GM19023 (cell line): ENCODE results near the gene BTN3A1.
A peak's percentile ranks its signal among the peaks of the same experiment; 100 is the strongest.
"Not testable (repeated sequence)": the region's sequence is repeated elsewhere in the genome, so short reads cannot be mapped to it uniquely, and the experiment has no call there.

Experiments used
- ATAC-seq: cut with Tn5 transposase; IDR thresholded peaks from one replicate; pipeline ENCODE4 v1.9.1; 2021; ENCODE audit warnings: mild to moderate bottlenecking, moderate library complexity; ENCODE audit not compliant: unreplicated experiment

The BTN3A1 gene

DNA sequence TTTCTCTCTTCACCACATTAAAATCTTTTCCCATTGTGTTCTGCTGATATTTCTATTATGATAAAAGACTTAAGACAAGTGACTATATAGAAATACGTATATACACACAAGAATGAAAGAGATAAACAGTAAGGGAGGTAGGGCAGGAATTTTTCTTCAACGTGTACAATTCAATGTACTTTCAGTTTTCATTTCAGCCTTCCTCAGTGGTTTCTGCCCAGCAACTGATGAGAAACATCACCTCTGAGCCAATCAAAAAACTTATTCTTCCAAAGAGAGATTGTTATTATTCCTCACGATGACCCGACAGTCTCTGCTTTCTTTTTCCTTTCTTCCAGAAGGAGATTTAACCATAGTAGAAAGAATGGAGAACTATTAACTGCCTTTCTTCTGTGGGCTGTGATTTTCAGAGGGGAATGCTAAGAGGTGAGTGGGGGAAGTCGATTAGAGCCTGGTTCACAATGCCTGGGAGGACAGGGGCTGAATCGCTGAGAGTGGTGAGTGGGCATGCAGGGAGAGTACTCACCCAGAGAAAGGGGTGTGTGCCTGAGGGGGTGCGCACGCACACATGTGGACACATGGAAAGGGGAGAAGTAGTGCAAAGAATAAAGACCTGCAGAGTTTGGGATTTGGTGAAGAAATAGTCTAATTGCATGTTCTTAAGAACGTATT, at the start of gene BTN3A1:
TSS of gene BTN3A1 (plus strand) at position 289 of the 672 bp plus-strand sequence. CDS start 3,289 bp downstream, outside the sequence.
- peak; percentile 82 for ATAC-seq

DNA sequence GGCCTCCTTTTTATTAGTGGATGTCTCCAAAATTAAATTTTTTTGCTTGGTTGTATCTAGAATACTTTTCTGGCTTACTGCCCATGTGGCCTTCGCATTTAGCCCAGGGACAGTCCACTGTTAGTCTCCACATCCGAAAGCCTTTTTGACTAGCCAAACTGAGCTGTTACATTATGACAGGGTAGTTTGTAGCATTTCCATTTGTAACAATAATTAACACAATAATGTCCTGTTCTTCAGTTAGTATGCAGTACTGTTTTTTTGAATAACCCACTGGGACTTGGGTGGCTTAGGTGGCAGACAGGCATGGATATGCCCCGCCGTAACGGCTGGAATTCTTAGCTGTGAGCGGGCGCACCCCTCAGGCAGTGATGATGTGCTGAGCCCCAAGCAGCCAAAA, 49.8 kb upstream of the BTN3A1 start:
- ATAC-seq: no peak

DNA sequence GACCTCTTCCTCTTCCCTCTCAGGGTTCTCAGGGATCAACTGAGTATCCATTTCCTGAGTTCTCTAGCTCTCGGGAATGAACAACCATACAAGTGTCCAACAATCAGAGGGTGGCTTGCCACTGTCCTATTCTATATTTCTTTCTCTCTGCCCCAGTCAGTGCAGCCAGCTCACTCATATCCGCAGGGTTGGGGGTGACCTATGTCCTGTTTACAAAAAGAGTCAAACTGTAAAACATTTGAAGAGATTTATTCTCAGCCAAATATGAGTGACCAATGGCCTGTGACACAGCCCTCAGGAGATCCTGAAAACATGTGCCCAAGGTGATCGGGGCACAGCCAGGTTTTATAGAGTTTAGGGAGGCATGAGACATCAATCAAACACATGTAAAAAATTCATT, 47.9 kb upstream of the BTN3A1 start:
- no peak for ATAC-seq

DNA sequence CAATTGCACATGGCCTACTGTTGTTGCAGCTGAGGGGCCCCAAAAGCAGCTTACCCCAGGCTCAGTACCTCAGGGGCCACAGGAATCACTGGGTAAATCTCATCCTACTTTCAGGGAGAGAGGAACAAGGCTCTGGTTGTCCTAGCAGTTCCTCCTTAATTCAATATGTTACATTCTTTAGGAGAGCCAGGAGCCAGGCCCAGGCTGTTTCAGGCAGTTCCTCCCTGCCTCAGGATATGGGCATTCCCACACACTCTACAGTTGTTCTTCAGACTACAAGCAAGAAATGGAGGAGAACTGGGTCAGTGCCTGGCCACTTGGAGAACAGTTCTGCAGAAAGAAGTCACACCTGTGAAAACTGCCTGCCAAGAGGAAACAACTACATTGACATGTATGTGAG, 46.7 kb upstream of the BTN3A1 start:
- no peak for ATAC-seq

DNA sequence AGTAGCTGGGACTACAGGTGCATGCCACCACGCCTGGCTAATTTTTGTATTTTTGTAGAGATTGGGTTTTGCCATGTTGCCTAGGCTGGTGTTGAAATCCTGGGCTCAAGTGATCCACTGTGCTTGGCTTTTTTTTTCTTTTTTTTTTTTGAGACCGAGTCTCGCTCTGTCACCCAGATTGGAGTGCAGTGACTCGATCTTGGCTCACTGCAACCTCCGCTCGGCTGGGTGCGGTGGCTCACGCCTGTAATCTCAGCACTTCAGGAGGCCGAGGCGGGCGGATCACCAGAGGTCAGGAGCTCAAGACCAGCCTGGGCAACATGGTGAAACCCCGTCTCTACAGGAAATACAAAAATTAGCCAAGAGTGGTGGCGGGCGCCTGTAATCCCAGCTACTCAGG, 44.5 kb upstream of the BTN3A1 start:
- not testable (repeated sequence) for ATAC-seq

DNA sequence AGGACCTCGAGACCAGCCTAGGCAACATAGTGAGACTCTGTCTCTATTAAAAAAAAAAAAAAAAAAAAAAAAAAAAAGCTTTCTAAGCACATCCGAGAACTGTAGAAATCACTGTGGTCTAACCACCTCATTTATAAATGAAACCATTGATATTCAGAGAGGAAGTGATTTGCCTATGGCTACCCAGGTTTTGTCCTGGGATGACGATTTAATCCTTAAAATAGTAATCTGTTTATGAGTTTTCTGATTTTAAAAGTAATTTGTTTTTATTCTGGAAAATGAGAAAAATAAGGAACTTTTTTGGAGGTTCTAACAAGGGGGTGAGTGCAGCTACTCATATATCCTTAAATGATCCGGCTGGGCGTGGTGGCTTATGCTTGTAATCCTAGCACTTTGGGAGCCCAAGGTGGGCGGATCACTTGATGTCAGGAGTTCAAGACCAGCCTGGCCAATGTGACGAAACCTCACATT, 43.5 kb upstream of the BTN3A1 start:
- ATAC-seq: peak; percentile 46

DNA sequence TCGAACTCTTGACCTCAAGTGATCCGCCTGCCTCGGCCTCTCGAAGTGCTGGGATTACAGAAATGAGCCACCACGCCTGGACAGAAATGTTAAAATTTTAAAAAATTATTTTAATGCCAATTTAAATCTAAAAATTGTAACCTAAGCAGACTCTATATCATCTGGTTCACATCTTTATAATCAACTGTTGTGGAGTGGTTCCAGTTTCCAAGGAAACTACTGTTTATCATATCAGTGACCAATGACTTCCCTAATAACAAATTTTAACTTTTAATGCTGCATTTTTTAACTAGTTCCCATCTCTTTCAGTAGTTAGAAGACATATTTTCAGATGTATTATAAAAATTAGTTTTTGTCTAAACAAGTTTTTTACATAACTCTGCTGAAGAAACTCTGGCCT, 42.3 kb upstream of the BTN3A1 start:
- no peak for ATAC-seq

DNA sequence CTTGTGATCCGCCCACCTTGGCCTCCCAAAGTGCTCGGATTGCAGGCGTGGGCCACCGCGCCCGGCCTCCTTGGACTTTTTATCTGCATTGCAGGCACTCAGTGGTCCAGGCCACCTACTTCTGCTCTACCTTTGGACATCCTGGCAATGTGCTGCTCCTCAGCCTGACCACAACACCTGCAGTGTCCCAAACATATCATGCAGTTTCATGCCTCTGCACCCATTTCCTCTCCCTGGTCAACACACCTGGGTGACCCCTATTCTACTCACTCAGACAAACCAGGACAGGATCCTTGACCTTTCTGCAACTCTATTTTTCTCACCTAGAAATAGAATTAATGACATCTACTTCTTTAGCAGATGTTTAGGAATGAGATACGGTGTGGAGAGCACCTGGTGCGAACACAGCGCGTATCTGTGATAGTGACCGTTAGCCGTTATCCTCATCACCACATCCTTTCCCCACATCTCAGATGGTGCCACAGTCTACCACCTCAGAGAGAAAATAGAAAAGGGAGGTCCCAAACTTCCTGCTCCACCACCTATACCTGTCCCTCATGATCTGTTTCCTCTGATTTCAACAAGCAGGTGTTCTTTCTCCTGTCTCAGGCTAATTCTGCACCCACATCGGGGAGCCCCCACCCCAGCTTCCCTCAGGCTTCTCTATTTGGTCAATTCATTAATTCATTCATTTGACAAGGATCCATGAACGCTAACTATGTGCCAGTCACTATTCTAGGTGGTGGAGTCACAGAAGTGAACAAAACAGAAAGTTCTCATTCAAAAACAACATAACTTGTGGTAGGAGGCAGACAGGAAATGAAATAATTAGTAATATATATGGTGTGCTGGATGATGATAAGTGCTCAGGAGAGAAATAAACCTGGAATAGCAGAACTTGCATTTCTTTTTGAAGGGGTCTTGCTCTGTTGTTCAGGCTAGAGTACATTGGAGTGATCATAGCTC, 41.3 kb upstream of the BTN3A1 start:
- ATAC-seq: peak; percentile 48

DNA sequence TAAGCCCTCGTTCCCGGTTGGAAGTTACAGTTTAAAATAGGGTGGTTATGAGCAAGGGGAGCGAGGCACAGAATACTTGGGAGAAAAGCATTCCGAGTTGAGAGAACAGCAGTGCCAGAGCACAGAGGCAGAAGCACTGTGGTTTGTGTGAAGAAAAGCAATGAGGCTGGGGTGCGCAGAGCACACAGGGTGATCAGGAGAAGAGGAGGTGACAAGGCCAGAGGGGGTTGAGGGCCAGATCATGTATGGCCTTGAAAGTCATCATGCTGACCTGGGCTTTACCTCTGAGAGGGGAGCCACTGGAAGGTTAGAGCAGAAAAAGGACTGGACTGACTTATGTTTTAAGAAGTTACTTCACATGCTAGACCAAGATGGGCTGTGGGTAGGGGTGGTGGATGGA, 40.5 kb upstream of the BTN3A1 start:
- no peak for ATAC-seq

DNA sequence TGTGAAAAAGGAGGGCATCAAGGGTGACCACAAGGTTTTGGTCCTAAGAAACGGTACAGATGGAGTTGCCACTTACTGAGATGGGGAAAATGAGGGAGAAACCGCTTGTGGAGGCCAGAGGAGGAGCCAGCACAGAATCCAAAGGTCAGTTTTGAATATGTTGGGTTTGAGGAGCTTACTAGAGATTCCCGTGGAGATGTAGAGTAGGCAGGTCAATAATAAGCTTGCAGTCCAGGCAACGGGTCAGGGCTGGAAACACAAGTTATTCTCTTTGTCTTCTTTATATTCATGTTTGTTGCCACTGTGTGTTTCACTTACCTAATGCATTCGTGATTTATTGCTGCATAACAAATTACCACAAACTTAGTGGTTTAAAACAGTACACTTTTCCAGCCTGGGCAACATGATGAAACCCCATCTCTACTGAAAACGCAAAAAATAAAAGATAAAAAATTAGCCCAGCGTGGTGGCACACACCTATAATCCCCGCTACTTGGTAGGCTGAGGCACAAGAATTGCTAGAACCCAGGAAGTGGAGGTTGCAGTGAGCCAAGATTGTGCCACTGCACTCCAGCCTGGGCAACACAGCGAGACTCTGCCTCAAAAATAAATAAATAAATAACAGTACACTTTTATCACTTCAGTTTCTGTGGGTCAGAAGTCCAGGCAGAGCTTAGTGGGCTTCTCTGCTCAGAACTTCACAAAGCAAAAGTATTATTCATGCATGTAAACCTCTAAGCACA, 39.8 kb upstream of the BTN3A1 start:
- ATAC-seq: no peak

DNA sequence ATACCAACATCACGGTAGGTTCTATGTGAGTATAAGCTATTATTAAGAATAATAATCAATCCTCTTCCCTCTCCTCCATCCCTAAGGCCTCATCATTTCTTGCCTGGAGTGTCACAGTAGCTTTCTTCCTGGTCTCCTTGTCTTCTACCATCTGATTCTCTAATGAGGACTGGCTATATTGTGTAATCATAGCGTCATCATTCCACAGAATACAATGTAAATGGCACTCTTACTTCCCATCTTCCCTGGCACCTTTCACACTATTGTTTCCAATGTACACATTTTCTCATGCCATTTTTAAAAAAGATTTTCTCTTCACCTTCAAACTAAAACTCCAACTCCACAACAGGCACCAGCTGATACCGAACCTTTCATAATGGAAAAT, 39.2 kb upstream of the BTN3A1 start:
- no peak for ATAC-seq

DNA sequence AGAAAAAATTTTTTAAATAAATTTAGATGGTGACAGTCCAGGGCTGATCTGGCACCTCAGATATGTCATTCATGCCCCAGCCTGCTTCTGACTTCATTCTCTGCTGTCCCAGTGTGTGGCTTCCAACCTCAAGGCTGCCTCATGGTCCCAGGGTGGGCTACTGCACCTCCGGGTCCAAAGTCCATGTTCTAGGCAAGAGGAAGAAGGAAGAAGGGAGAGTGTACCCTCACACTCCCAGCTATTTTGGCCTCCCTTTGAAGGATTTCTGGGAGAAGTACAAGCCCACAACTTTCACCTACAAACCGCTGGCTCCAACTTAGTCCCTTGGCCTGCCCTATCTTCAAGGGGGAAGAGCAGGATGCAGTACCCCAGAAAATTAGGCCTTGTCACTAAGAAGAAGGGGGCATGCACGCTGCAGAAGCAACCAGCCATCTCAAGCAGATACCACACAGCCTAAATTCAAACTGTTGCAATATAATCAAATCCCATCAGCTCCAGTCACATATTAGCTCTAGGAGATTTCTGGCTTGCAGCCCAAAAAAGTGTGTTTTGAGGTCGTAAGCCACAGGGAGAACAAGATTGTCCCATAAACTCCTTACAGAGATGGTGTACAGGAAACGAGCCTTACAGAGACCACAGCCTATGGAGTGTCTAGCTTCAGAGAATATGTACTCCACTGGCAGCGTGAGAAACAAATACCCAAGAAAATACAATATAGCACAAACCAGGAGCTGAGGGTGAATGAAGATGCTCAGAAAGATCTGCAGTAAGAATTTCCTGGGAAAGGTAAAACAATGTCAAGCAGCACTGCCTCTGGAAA, 38.0 kb upstream of the BTN3A1 start:
- no peak for ATAC-seq

DNA sequence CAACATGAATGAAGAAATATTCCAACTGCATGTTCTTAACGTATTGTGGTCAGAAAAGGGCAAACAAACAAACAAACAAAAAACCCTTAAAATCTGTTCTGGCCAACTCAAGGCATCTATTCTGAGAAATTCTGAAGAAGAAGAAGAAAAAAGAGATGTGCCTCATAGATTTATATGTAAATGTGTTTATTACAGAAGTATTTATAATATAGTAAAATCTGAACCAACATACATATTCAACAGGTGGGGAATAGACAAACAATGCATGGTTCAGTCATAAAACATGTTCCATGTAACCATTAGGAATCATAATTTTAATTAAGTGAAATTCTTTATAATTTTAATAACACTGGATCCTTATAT, 36.5 kb upstream of the BTN3A1 start:
- ATAC-seq: no peak

DNA sequence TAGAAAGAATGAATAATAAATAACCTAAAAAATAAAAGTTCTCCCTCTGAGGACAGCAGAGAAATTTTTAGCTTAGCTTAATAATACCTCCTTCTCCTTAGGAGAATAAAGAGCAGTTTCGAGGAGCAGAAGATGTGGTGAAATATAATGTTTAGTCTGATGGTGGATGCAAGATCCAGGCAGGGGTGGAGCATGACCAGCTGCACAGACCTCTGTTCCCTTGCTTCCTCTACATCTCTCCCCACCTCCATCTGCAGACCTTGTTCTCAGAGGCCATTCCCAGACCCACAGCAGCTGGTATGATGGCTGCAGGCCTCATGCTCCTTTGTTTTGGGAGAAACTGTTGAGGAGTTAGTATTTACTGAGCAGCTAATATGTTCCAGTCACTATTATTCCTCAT, 35.6 kb upstream of the BTN3A1 start:
- ATAC-seq: no peak

DNA sequence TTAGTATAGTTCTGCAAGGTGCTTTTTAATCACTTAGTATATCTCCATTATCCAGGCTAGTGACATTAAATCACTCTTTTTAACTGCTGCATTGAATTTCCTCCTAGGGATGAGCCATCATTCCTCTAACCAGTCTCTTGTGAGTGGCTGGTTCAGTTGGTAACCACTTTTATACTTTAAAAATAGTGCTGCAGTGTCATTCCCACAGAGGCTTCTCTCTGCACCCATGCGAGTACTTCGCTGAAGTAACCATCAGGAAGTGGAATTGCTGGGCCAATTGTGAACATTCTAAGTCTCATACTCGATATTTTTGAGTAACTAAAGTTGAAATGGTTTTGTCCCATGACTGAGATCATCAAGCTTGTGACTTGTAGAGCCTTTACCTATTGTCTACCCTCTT, 35.0 kb upstream of the BTN3A1 start:
- no peak for ATAC-seq

DNA sequence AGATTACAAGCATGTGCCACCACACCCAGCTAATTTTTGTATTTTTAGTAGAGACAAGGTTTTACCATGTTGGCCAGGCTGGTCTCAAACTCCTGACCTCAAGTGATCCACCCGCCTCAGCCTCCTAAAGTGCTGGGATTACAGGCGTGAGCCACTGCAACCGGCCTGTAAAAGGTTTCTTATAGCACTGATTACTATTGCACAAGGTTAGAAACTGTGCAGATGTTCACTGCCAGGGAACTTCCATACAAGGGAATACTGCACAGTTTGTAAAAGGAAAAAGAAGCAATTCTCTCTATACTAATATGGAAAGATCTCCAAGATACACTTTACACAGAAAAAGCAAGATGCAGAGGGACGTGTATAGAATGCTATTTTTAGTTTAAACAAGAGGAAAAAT, 30.3 kb upstream of the BTN3A1 start:
- not testable (repeated sequence) for ATAC-seq

DNA sequence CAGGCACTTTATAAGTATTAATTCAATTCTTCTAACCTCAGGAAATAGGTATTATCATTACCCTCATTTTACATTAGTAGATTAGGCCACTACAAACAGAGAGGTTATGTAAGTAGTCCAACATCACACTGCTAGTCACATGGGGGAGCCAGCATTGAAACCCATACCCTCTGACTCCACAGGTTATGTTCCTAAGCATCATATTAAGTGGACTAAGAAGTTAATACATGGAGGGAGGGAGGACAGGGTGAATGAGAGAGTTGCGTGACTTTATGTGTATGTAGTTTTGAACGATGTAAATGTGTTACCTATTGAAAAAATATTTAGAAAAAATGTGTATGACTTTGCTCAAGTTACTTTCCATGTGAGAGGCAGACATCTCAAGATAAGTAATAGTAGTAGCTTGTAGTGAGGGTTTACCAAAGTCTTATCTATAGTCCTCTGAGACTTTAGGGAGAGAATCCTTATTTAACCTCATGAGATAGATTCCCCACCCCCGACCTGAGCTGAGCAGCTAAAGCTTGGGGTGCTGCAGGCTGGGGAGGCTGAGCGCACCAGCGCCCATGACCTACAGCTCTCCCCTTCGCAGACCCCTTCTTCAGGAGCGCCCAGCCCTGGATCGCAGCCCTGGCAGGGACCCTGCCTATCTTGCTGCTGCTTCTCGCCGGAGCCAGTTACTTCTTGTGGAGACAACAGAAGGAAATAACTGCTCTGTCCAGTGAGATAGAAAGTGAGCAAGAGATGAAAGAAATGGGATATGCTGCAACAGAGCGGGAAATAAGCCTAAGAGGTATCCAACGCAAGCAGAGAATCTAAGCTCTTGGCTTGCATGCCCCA, 29.5 kb upstream of the BTN3A1 start:
- ATAC-seq: no peak

DNA sequence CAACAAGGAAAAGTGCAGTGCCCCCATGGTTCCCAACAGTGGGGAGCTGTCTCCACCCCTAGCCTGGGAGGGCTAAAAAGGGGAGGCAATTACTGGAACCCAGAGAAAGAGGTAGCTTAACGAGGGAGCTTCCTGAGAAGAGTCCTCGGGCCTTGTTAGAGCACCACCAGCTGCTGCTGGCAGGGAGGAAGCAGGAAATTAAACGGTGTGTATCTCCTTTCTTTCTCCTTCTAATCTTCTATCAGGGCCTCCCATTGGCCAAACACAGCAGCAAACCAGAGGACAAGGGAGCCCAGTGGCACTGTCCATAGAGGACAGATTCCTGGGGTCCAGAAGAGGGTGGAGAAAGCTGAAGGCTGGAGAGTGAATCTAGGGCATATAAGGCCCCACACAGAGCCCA, 26.8 kb upstream of the BTN3A1 start:
- no peak for ATAC-seq

DNA sequence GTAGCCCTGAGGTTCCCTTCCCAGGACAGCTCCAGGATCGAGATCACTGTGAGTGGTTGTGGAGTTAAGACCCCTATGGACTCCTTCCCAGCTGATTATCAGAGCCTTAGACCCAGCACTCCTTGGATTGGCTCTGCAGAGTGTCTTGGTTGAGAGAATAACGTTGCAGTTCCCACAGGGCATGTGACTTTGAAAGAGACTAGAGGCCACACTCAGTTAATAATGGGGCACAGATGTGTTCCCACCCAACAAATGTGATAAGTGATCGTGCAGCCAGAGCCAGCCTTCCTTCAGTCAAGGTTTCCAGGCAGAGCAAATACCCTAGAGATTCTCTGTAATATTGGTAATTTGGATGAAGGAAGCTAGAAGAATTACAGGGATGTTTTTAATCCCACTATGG, 24.4 kb upstream of the BTN3A1 start:
- no peak for ATAC-seq

DNA sequence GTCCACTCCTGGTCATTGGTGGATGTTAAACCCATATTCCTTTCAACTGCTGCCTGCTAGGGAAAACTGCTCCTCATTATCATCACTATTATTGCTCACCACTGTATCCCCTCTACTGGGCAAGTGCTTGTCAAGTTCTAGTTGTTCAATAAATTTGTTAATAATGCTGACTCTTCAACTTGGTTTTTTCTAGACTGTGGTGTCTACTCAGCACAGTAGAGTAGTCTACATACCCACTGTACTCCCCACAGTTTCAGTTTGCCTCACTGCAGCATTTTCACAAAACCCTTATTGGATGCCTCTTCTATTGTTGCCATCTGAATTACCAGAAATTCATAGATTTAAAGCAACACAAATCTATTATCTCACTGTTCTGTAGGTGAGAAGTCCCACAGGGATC, 23.9 kb upstream of the BTN3A1 start:
- ATAC-seq: not testable (repeated sequence)
